ENCODE data around the gene ZNF692.

The ZNF692 gene

GRCh38 chr1:248825909-248826760, 32.8 kb downstream of the ZNF692 start, which contains the start of gene SH3BP5L:
Gene SH3BP5L, minus strand, starts transcription at chr1:248825915. Its CDS starts 980 bp downstream, at chr1:248824935.
- peaks cover 21% of the 10 kb centered on the region for H3K36me3 Mint-ChIP-seq

GRCh38 chr1:248825573-248825908, 33.3 kb downstream of the ZNF692 start:
- peaks cover 26% of the 10 kb centered on the region for H3K36me3 Mint-ChIP-seq
- H3K27me3 Mint-ChIP-seq = no peaks in the 10 kb centered on the region
- H3K27ac Mint-ChIP-seq = peak overlapping the region; percentile 91
- peak; percentile 0 for ATAC-seq
- H3K4me3 Mint-ChIP-seq = peak overlapping the region; percentile 98
- peaks cover 64% of the 10 kb centered on the region for H3K4me1 Mint-ChIP-seq
- no peaks in the 10 kb centered on the region for H3K9me3 Mint-ChIP-seq

More at GRCh38 chr1:248825909-248826760, 32.8 kb downstream of the ZNF692 start, which contains the start of gene SH3BP5L:
- Mint-ChIP-seq H3K27ac (peak within 1 kb of the TSS; percentile 91), H3K4me1 (peaks cover 58% of the 10 kb centered on the region), H3K27me3 (no peaks in the 10 kb centered on the region), H3K4me3 (peak within 1 kb of the TSS; percentile 98), H3K9me3 (no peaks in the 10 kb centered on the region)
- peak; percentile 95 for ATAC-seq

- H3K27me3 Mint-ChIP-seq = no peaks in the 10 kb centered on the region
- H3K9me3 Mint-ChIP-seq = no peaks in the 10 kb centered on the region
- no peak for ATAC-seq
- H3K27ac Mint-ChIP-seq = peak overlapping the region; percentile 91
- H3K4me1 Mint-ChIP-seq = peaks cover 68% of the 10 kb centered on the region
- H3K4me3 Mint-ChIP-seq = peak overlapping the region; percentile 98
- H3K36me3 Mint-ChIP-seq = peaks cover 30% of the 10 kb centered on the region
Observed at GRCh38 chr1:248825136-248825535, 33.7 kb downstream of the ZNF692 start.

GRCh38 chr1:248824701-248825100, 34.2 kb downstream of the ZNF692 start:
- Mint-ChIP-seq H3K9me3 (no peaks in the 10 kb centered on the region), H3K27me3 (no peaks in the 10 kb centered on the region), H3K36me3 (peaks cover 34% of the 10 kb centered on the region), H3K4me3 (peak overlapping the region; percentile 98), H3K4me1 (peaks cover 72% of the 10 kb centered on the region), H3K27ac (peak overlapping the region; percentile 91)
- ATAC-seq = no peak

- H3K4me3 Mint-ChIP-seq = peak overlapping the region; percentile 98
- H3K27me3 Mint-ChIP-seq = no peaks in the 10 kb centered on the region
- H3K4me1 Mint-ChIP-seq = peaks cover 75% of the 10 kb centered on the region
- no peaks in the 10 kb centered on the region for H3K9me3 Mint-ChIP-seq
- ATAC-seq = no peak
- peak overlapping the region; percentile 91 for H3K27ac Mint-ChIP-seq
- peaks cover 35% of the 10 kb centered on the region for H3K36me3 Mint-ChIP-seq
Observed at GRCh38 chr1:248824301-248824700, 34.6 kb downstream of the ZNF692 start.

- peaks cover 41% of the 10 kb centered on the region for H3K36me3 Mint-ChIP-seq
Observed at GRCh38 chr1:248823517-248824001, 35.3 kb downstream of the ZNF692 start.

GRCh38 chr1:248822148-248823032, 36.5 kb downstream of the ZNF692 start:
- Mint-ChIP-seq H3K36me3 (peaks cover 52% of the 10 kb centered on the region), H3K4me1 (peaks cover 92% of the 10 kb centered on the region), H3K9me3 (no peaks in the 10 kb centered on the region), H3K27me3 (no peaks in the 10 kb centered on the region), H3K27ac (peak overlapping the region; percentile 76), H3K4me3 (peak overlapping the region; percentile 56)
- peak; percentile 22 for ATAC-seq

More at GRCh38 chr1:248823517-248824001, 35.3 kb downstream of the ZNF692 start:
- H3K4me1 Mint-ChIP-seq = peaks cover 82% of the 10 kb centered on the region
- ATAC-seq = no peak
- no peak overlapping the region for H3K27ac Mint-ChIP-seq
- no peaks in the 10 kb centered on the region for H3K27me3 Mint-ChIP-seq
- peak overlapping the region; percentile 98 for H3K4me3 Mint-ChIP-seq
- no peaks in the 10 kb centered on the region for H3K9me3 Mint-ChIP-seq

GRCh38 chr1:248821641-248822040, 37.2 kb downstream of the ZNF692 start:
- Mint-ChIP-seq H3K36me3 (peaks cover 59% of the 10 kb centered on the region), H3K4me3 (no peak overlapping the region), H3K9me3 (no peaks in the 10 kb centered on the region), H3K27ac (peak overlapping the region; percentile 76), H3K4me1 (peaks cover 92% of the 10 kb centered on the region), H3K27me3 (no peaks in the 10 kb centered on the region)
- ATAC-seq = no peak

- Mint-ChIP-seq H3K27ac (peak overlapping the region; percentile 50), H3K27me3 (no peaks in the 10 kb centered on the region), H3K4me3 (no peak overlapping the region), H3K36me3 (peaks cover 64% of the 10 kb centered on the region), H3K9me3 (no peaks in the 10 kb centered on the region), H3K4me1 (peaks cover 95% of the 10 kb centered on the region)
- ATAC-seq = no peak
Observed at GRCh38 chr1:248821101-248821500, 37.8 kb downstream of the ZNF692 start.

- Mint-ChIP-seq H3K9me3 (no peaks in the 10 kb centered on the region), H3K27me3 (no peaks in the 10 kb centered on the region)
Observed at GRCh38 chr1:248820041-248820585, 38.8 kb downstream of the ZNF692 start.

GRCh38 chr1:248818505-248819374, 40.1 kb downstream of the ZNF692 start:
- peaks cover 74% of the 10 kb centered on the region for H3K4me1 Mint-ChIP-seq
- peak; percentile 69 for ATAC-seq
- H3K36me3 Mint-ChIP-seq = peaks cover 71% of the 10 kb centered on the region
- H3K27me3 Mint-ChIP-seq = no peaks in the 10 kb centered on the region
- H3K4me3 Mint-ChIP-seq = peak overlapping the region; percentile 42
- H3K27ac Mint-ChIP-seq = peak overlapping the region; percentile 77
- H3K9me3 Mint-ChIP-seq = no peaks in the 10 kb centered on the region

More at GRCh38 chr1:248820041-248820585, 38.8 kb downstream of the ZNF692 start:
- Mint-ChIP-seq H3K36me3 (peaks cover 72% of the 10 kb centered on the region), H3K27ac (peak overlapping the region; percentile 50), H3K4me3 (no peak overlapping the region), H3K4me1 (peaks cover 88% of the 10 kb centered on the region)
- no peak for ATAC-seq

- H3K27me3 Mint-ChIP-seq = no peaks in the 10 kb centered on the region
- peak; percentile 39 for ATAC-seq
- H3K9me3 Mint-ChIP-seq = no peaks in the 10 kb centered on the region
- peaks cover 79% of the 10 kb centered on the region for H3K36me3 Mint-ChIP-seq
- H3K27ac Mint-ChIP-seq = peak overlapping the region; percentile 77
- H3K4me3 Mint-ChIP-seq = no peak overlapping the region
- peaks cover 62% of the 10 kb centered on the region for H3K4me1 Mint-ChIP-seq
Observed at GRCh38 chr1:248817065-248817464, 41.8 kb downstream of the ZNF692 start.

GRCh38 chr1:248816042-248816851, 42.6 kb downstream of the ZNF692 start:
- Mint-ChIP-seq H3K36me3 (peaks cover 81% of the 10 kb centered on the region), H3K27me3 (no peaks in the 10 kb centered on the region), H3K9me3 (no peaks in the 10 kb centered on the region), H3K4me3 (no peak overlapping the region), H3K27ac (no peak overlapping the region), H3K4me1 (peaks cover 56% of the 10 kb centered on the region)
- ATAC-seq = no peak
